Activated naive CD8-positive, alpha-beta T cell (primary cell): ENCODE data around the gene XPR1.

Experiments
- H3K27ac Mint-ChIP-seq: one replicate; pipeline ENCODE4 v1.8.0; 2021; ENCODE audit warnings: mixed read lengths
- H3K27me3 Mint-ChIP-seq: one replicate; pipeline ENCODE4 v1.8.0; 2021; ENCODE audit warnings: mixed read lengths
- H3K36me3 Mint-ChIP-seq: one replicate; pipeline ENCODE4 v1.8.0; 2021; ENCODE audit warnings: mixed read lengths
- H3K4me1 Mint-ChIP-seq: one replicate; pipeline ENCODE4 v1.8.0; 2021; ENCODE audit warnings: low read depth, mixed read lengths
- H3K4me3 Mint-ChIP-seq: one replicate; pipeline ENCODE4 v1.8.0; 2021; ENCODE audit warnings: mild to moderate bottlenecking, mixed read lengths
- H3K9me3 Mint-ChIP-seq: one replicate; pipeline ENCODE4 v1.8.0; 2021; ENCODE audit warnings: low read depth, mixed read lengths

The XPR1 gene

DNA sequence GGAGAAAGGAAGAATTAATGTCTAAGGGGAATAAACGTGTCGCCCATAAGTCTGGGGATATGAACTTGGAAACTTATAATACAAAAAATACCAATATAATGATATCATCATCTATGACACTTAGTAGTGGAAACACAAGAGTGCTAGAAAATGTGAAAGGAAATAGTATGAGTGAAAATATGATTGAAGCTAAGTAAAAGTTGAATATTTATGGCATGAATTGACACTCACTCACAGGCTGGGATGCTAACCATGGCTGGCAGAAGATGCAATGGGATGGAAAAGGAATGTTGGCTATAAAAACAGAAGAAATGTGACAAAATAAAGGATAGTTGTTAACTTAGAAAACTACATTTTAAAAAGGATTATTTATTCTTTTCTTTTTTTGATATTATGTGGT, 120.1 kb downstream of the XPR1 start:
- Mint-ChIP-seq H3K27ac (no peak overlapping the region), H3K4me1 (peaks cover 6% of the 10 kb centered on the region), H3K36me3 (peaks cover 17% of the 10 kb centered on the region), H3K4me3 (no peak overlapping the region), H3K9me3 (no peaks in the 10 kb centered on the region), H3K27me3 (no peaks in the 10 kb centered on the region)

- no peak overlapping the region for H3K4me3 Mint-ChIP-seq
- H3K27me3 Mint-ChIP-seq: no peaks in the 10 kb centered on the region
- H3K27ac Mint-ChIP-seq: no peak overlapping the region
- H3K4me1 Mint-ChIP-seq: peaks cover 6% of the 10 kb centered on the region
- no peaks in the 10 kb centered on the region for H3K9me3 Mint-ChIP-seq
- peaks cover 21% of the 10 kb centered on the region for H3K36me3 Mint-ChIP-seq
These were observed 122.6 kb downstream of the XPR1 start for GRCh38 chr1:180754453-180754852.

- Mint-ChIP-seq H3K4me3 (no peak overlapping the region), H3K27ac (no peak overlapping the region), H3K4me1 (peaks cover 4% of the 10 kb centered on the region), H3K9me3 (no peaks in the 10 kb centered on the region), H3K36me3 (peaks cover 13% of the 10 kb centered on the region), H3K27me3 (no peaks in the 10 kb centered on the region)
These were observed 125.8 kb downstream of the XPR1 start for GRCh38 chr1:180757657-180758056.

DNA sequence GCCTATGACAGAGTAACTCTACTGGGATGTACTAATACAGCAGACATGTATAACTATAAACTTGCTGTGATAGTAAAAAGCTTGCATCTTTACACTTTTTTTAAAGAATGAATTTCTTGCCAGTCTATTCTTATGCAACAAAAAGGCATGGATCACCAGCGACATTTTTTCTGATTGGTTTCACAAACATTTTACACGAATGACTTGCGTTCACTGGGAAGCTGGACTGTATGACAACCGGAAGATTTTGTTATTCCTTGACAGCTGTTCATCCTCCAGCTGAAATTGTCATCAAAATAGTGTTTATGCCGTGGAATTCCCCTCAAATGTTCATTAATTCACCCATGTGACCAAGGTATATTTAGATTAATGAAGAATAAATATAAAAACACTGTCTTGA, 131.0 kb downstream of the XPR1 start:
- no peaks in the 10 kb centered on the region for H3K9me3 Mint-ChIP-seq
- no peaks in the 10 kb centered on the region for H3K27me3 Mint-ChIP-seq
- no peak overlapping the region for H3K27ac Mint-ChIP-seq
- H3K4me1 Mint-ChIP-seq: no peaks in the 10 kb centered on the region
- H3K36me3 Mint-ChIP-seq: peaks cover 4% of the 10 kb centered on the region
- H3K4me3 Mint-ChIP-seq: no peak overlapping the region

GRCh38 chr1:180765151-180765550, 133.3 kb downstream of the XPR1 start:
- peaks cover 5% of the 10 kb centered on the region for H3K4me1 Mint-ChIP-seq
- H3K27me3 Mint-ChIP-seq: no peaks in the 10 kb centered on the region
- H3K4me3 Mint-ChIP-seq: no peak overlapping the region
- no peak overlapping the region for H3K27ac Mint-ChIP-seq
- H3K9me3 Mint-ChIP-seq: no peaks in the 10 kb centered on the region
- H3K36me3 Mint-ChIP-seq: peaks cover 8% of the 10 kb centered on the region

DNA sequence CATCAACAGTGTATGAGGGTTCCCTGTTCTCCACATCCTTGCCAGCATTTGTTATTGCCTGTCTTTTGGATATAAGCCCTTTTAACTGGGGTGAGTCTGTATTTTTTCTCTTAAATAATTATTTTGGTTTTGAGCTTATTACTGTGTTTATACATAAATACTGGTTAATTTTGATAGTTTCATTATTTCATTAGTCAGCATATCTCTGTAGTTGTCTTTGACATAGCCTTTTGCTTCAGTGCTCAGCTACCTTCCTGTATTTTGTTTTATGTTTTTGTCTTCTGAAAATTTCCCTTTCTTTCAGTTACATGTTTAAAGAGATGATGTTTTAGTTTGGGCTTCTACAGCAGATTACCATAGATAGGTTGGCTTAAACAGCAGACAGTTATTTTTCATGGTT, 138.1 kb downstream of the XPR1 start:
- Mint-ChIP-seq H3K27me3 (no peaks in the 10 kb centered on the region), H3K27ac (no peak overlapping the region), H3K36me3 (peaks cover 14% of the 10 kb centered on the region), H3K9me3 (no peaks in the 10 kb centered on the region), H3K4me3 (no peak overlapping the region), H3K4me1 (peaks cover 18% of the 10 kb centered on the region)

DNA sequence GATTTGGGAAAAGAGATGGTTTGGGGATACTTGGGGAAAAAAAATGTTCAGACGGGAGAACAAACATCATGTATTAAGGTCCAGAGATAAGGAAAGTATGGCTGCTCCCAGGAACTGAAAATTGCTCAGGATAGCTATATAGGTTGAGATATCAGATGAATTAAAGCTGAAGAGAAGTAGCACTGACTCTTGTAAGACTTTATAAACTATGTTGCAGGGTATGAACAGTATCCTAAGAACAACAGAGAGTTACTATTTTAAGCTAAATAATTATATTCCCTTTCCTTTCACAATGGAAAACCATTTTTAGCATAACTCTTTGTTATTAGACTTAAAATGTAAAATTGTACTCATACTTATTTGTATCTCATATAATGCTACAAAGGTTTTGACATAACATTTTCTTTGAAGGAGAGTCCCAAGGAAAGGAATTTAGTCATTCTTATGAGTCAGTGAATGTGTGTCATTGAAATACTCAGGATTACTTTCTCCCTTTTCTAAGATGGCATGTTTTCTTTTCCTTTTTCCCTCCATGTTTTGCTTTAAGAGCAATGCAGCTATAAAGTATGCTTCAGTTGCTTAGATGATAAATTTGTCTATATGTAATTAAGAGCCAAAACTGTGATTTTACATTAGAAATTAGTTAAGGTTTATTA, 141.5 kb downstream of the XPR1 start:
- Mint-ChIP-seq H3K4me3 (no peak overlapping the region), H3K9me3 (no peaks in the 10 kb centered on the region), H3K36me3 (peaks cover 14% of the 10 kb centered on the region), H3K4me1 (peaks cover 18% of the 10 kb centered on the region), H3K27me3 (no peaks in the 10 kb centered on the region), H3K27ac (no peak overlapping the region)

- Mint-ChIP-seq H3K36me3 (peaks cover 5% of the 10 kb centered on the region), H3K27me3 (no peaks in the 10 kb centered on the region), H3K9me3 (no peaks in the 10 kb centered on the region), H3K4me3 (no peak overlapping the region), H3K4me1 (peaks cover 14% of the 10 kb centered on the region), H3K27ac (no peak overlapping the region)
These were observed 144.0 kb downstream of the XPR1 start for GRCh38 chr1:180775801-180776200.

GRCh38 chr1:180777072-180777689, 145.4 kb downstream of the XPR1 start:
- H3K4me3 Mint-ChIP-seq: no peak overlapping the region
- H3K27ac Mint-ChIP-seq: no peak overlapping the region
- H3K9me3 Mint-ChIP-seq: no peaks in the 10 kb centered on the region
- peaks cover 14% of the 10 kb centered on the region for H3K4me1 Mint-ChIP-seq
- H3K27me3 Mint-ChIP-seq: no peaks in the 10 kb centered on the region
- peaks cover 2% of the 10 kb centered on the region for H3K36me3 Mint-ChIP-seq

DNA sequence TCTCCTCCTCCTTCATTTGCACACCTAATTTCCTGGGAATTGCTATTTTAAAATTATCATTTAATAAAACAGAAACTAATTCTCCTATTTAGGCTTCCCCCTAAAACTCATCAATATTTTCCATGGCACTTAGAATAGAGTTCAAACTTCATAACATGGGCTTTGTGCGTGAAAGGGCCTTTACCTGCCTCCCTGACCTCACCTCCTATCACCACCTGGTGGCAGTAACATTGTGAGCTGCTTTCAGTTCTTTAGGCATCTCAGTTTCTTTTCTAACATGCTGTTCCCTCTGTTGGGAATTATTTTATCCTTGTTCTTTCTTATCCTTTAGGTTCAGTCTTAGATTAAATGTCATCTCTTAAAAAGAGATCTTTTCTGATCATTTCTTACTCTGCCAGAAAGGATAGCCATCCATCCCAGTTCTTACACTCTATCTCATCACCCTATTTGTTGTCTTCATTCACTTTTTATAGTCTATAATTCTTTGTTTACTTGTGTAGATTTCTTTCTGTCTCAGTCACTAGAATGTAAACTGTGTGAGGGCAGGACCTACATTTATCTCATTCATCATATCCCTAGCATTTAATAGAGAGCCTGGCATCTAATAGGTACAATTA, 147.1 kb downstream of the XPR1 start:
- no peak overlapping the region for H3K4me3 Mint-ChIP-seq
- peaks cover 9% of the 10 kb centered on the region for H3K4me1 Mint-ChIP-seq
- no peaks in the 10 kb centered on the region for H3K9me3 Mint-ChIP-seq
- H3K36me3 Mint-ChIP-seq: peaks cover under 1% of the 10 kb centered on the region
- H3K27ac Mint-ChIP-seq: no peak overlapping the region
- no peaks in the 10 kb centered on the region for H3K27me3 Mint-ChIP-seq

- H3K9me3 Mint-ChIP-seq: no peaks in the 10 kb centered on the region
- peaks cover 9% of the 10 kb centered on the region for H3K4me1 Mint-ChIP-seq
- H3K27me3 Mint-ChIP-seq: no peaks in the 10 kb centered on the region
- H3K36me3 Mint-ChIP-seq: no peaks in the 10 kb centered on the region
- no peak overlapping the region for H3K27ac Mint-ChIP-seq
- no peak overlapping the region for H3K4me3 Mint-ChIP-seq
These were observed 147.8 kb downstream of the XPR1 start for GRCh38 chr1:180779584-180779983.

GRCh38 chr1:180781718-180782117, 149.9 kb downstream of the XPR1 start:
- H3K36me3 Mint-ChIP-seq: no peaks in the 10 kb centered on the region
- H3K27me3 Mint-ChIP-seq: no peaks in the 10 kb centered on the region
- no peak overlapping the region for H3K27ac Mint-ChIP-seq
- no peaks in the 10 kb centered on the region for H3K9me3 Mint-ChIP-seq
- H3K4me1 Mint-ChIP-seq: peaks cover 9% of the 10 kb centered on the region
- no peak overlapping the region for H3K4me3 Mint-ChIP-seq

DNA sequence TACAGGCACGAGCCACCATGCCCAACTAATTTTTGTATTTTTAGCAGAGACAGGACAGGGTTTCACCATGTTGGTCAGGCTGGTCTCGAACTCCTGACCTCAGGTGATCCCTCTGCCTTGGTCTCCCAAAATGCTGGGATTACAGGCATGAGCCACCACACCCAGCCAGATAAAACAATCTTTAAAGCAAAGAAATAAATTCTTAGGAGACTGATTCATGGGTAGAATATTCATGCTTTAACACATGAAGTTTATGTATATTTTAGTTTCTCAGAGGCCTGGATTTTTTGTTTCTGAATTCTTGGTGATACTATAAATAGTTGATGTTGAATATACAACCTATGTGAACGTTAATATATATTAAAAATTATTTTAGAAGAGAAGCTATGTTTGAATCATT, 153.5 kb downstream of the XPR1 start:
- no peaks in the 10 kb centered on the region for H3K9me3 Mint-ChIP-seq
- peaks cover 17% of the 10 kb centered on the region for H3K36me3 Mint-ChIP-seq
- H3K4me3 Mint-ChIP-seq: no peak overlapping the region
- no peaks in the 10 kb centered on the region for H3K27me3 Mint-ChIP-seq
- peaks cover 4% of the 10 kb centered on the region for H3K4me1 Mint-ChIP-seq
- no peak overlapping the region for H3K27ac Mint-ChIP-seq

GRCh38 chr1:180785887-180786286, 154.1 kb downstream of the XPR1 start:
- Mint-ChIP-seq H3K36me3 (peaks cover 17% of the 10 kb centered on the region), H3K4me3 (no peak overlapping the region), H3K27ac (no peak overlapping the region), H3K9me3 (no peaks in the 10 kb centered on the region), H3K27me3 (no peaks in the 10 kb centered on the region), H3K4me1 (peaks cover 2% of the 10 kb centered on the region)

GRCh38 chr1:180786624-180787023, 154.8 kb downstream of the XPR1 start:
- Mint-ChIP-seq H3K4me1 (peaks cover 1% of the 10 kb centered on the region), H3K27ac (no peak overlapping the region), H3K4me3 (no peak overlapping the region), H3K27me3 (no peaks in the 10 kb centered on the region), H3K9me3 (no peaks in the 10 kb centered on the region), H3K36me3 (peaks cover 17% of the 10 kb centered on the region)
